ENCODE data around the gene LIN52. TPM values are rescaled to one million over a fixed set of nuclear protein-coding genes. Genes with fewer than 3 reads are reported as not detected.

The LIN52 gene
- total RNA-seq, 1 experiment from 2014 or later, result 10.6 TPM

DNA sequence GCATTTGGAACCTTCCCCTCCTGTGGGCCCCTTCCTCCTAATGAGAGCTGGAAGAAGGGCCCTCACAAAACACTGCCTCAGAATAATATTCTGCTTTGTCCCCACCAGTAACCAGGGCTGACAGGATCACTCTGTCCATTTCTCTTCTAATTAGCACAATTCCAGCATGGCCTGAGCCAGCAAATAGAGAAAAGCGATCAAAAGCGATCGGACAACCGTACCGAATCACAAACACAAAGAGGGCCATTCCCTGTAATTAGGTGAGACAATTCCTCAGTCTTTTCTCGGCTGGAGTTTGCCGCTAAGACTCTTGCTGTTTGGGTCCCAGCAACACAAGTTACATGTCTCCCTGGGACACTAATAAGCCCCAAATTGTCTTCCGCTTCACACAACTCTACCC is 118.9 kb downstream of the LIN52 start (continued):
- TF ChIP-seq, protein P1, sequence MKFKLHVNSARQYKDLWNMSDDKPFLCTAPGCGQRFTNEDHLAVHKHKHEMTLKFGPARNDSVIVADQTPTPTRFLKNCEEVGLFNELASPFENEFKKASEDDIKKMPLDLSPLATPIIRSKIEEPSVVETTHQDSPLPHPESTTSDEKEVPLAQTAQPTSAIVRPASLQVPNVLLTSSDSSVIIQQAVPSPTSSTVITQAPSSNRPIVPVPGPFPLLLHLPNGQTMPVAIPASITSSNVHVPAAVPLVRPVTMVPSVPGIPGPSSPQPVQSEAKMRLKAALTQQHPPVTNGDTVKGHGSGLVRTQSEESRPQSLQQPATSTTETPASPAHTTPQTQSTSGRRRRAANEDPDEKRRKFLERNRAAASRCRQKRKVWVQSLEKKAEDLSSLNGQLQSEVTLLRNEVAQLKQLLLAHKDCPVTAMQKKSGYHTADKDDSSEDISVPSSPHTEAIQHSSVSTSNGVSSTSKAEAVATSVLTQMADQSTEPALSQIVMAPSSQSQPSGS (CRISPR knock-in tag; IDR thresholded peaks at IDR 0.05; ENCODE audit: borderline replicate concordance, low read depth), result no peak
- TF ChIP-seq, protein P2, sequence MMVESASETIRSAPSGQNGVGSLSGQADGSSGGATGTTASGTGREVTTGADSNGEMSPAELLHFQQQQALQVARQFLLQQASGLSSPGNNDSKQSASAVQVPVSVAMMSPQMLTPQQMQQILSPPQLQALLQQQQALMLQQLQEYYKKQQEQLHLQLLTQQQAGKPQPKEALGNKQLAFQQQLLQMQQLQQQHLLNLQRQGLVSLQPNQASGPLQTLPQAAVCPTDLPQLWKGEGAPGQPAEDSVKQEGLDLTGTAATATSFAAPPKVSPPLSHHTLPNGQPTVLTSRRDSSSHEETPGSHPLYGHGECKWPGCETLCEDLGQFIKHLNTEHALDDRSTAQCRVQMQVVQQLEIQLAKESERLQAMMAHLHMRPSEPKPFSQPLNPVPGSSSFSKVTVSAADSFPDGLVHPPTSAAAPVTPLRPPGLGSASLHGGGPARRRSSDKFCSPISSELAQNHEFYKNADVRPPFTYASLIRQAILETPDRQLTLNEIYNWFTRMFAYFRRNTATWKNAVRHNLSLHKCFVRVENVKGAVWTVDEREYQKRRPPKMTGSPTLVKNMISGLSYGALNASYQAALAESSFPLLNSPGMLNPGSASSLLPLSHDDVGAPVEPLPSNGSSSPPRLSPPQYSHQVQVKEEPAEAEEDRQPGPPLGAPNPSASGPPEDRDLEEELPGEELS (CRISPR knock-in tag; IDR thresholded peaks at IDR 0.05), result no peak

DNA sequence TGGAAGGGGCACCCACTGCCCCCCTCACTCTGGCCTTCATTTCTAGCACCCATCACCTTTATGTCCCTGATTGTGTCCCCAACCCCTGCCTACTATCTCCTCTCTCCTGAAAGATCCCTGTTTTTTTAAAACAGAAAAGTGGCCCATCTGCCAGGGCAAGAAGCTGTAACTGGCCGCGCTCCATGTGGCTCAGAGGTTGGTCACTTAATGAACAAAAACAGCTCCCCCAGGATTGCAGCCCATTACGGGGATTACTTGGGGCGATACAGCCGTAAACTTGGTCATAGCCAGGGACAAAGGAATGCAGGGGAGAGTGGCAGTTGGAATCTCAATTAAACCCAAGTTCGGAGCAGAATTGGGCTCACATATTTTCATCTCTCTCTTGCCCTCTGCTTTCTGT is 119.7 kb downstream of the LIN52 start:
- POLR2A ChIA-PET, result no interaction called here
- peak overlapping the region; percentile 22; the same call in 1 of the 2 replicates for H3K27ac Mint-ChIP-seq
- H3K4me1 Mint-ChIP-seq, result no peaks in the 10 kb centered on the region
- H3K27me3 Mint-ChIP-seq (ENCODE audit: low read depth), result no peaks in the 10 kb centered on the region
- H3K9me3 Mint-ChIP-seq, result no peaks in the 10 kb centered on the region
- no peak overlapping the region for H3K4me3 Mint-ChIP-seq
- ATAC-seq (no peak), DNase-seq (ENCODE audit: low spot score) (no peak)
- CTCF ChIA-PET, result interaction anchor here (1.5 to 2.0 kb wide), 3 partner anchors 47 to 90 kb away, joined by 4 to 7 read pairs (median 6); no protein-coding TSS in a partner anchor
- no peak for TF ChIP-seq GRHL2 (CRISPR knock-in tag; IDR thresholded peaks at IDR 0.05; ENCODE audit: insufficient replicate concordance, severe bottlenecking)
- TF ChIP-seq ESRRA (CRISPR knock-in tag; IDR thresholded peaks at IDR 0.05; ENCODE audit: borderline replicate concordance), result no peak
- no peak for TF ChIP-seq JUN (CRISPR knock-in tag; IDR thresholded peaks at IDR 0.05)
- TF ChIP-seq, protein P3, sequence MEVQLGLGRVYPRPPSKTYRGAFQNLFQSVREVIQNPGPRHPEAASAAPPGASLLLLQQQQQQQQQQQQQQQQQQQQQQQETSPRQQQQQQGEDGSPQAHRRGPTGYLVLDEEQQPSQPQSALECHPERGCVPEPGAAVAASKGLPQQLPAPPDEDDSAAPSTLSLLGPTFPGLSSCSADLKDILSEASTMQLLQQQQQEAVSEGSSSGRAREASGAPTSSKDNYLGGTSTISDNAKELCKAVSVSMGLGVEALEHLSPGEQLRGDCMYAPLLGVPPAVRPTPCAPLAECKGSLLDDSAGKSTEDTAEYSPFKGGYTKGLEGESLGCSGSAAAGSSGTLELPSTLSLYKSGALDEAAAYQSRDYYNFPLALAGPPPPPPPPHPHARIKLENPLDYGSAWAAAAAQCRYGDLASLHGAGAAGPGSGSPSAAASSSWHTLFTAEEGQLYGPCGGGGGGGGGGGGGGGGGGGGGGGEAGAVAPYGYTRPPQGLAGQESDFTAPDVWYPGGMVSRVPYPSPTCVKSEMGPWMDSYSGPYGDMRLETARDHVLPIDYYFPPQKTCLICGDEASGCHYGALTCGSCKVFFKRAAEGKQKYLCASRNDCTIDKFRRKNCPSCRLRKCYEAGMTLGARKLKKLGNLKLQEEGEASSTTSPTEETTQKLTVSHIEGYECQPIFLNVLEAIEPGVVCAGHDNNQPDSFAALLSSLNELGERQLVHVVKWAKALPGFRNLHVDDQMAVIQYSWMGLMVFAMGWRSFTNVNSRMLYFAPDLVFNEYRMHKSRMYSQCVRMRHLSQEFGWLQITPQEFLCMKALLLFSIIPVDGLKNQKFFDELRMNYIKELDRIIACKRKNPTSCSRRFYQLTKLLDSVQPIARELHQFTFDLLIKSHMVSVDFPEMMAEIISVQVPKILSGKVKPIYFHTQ (CRISPR knock-in tag; IDR thresholded peaks at IDR 0.05), result no peak
- TF ChIP-seq, protein P4, sequence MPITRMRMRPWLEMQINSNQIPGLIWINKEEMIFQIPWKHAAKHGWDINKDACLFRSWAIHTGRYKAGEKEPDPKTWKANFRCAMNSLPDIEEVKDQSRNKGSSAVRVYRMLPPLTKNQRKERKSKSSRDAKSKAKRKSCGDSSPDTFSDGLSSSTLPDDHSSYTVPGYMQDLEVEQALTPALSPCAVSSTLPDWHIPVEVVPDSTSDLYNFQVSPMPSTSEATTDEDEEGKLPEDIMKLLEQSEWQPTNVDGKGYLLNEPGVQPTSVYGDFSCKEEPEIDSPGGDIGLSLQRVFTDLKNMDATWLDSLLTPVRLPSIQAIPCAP (CRISPR knock-in tag; IDR thresholded peaks at IDR 0.05), result no peak
- TF ChIP-seq, protein P5, sequence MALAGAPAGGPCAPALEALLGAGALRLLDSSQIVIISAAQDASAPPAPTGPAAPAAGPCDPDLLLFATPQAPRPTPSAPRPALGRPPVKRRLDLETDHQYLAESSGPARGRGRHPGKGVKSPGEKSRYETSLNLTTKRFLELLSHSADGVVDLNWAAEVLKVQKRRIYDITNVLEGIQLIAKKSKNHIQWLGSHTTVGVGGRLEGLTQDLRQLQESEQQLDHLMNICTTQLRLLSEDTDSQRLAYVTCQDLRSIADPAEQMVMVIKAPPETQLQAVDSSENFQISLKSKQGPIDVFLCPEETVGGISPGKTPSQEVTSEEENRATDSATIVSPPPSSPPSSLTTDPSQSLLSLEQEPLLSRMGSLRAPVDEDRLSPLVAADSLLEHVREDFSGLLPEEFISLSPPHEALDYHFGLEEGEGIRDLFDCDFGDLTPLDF (CRISPR knock-in tag; IDR thresholded peaks at IDR 0.05), result no peak
- TF ChIP-seq, protein P6, sequence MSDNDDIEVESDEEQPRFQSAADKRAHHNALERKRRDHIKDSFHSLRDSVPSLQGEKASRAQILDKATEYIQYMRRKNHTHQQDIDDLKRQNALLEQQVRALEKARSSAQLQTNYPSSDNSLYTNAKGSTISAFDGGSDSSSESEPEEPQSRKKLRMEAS (CRISPR knock-in tag; IDR thresholded peaks at IDR 0.05), result no peak
- no peak for TF ChIP-seq ZNF121 (CRISPR knock-in tag; IDR thresholded peaks at IDR 0.05)
- TF ChIP-seq, protein P7, sequence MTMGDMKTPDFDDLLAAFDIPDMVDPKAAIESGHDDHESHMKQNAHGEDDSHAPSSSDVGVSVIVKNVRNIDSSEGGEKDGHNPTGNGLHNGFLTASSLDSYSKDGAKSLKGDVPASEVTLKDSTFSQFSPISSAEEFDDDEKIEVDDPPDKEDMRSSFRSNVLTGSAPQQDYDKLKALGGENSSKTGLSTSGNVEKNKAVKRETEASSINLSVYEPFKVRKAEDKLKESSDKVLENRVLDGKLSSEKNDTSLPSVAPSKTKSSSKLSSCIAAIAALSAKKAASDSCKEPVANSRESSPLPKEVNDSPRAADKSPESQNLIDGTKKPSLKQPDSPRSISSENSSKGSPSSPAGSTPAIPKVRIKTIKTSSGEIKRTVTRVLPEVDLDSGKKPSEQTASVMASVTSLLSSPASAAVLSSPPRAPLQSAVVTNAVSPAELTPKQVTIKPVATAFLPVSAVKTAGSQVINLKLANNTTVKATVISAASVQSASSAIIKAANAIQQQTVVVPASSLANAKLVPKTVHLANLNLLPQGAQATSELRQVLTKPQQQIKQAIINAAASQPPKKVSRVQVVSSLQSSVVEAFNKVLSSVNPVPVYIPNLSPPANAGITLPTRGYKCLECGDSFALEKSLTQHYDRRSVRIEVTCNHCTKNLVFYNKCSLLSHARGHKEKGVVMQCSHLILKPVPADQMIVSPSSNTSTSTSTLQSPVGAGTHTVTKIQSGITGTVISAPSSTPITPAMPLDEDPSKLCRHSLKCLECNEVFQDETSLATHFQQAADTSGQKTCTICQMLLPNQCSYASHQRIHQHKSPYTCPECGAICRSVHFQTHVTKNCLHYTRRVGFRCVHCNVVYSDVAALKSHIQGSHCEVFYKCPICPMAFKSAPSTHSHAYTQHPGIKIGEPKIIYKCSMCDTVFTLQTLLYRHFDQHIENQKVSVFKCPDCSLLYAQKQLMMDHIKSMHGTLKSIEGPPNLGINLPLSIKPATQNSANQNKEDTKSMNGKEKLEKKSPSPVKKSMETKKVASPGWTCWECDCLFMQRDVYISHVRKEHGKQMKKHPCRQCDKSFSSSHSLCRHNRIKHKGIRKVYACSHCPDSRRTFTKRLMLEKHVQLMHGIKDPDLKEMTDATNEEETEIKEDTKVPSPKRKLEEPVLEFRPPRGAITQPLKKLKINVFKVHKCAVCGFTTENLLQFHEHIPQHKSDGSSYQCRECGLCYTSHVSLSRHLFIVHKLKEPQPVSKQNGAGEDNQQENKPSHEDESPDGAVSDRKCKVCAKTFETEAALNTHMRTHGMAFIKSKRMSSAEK (CRISPR knock-in tag; IDR thresholded peaks at IDR 0.05; ENCODE audit: borderline replicate concordance), result no peak
- no peak for TF ChIP-seq HMGA2 (CRISPR knock-in tag; IDR thresholded peaks at IDR 0.05)
- TF ChIP-seq ZNF396 (CRISPR knock-in tag; IDR thresholded peaks at IDR 0.05; ENCODE audit: borderline replicate concordance), result no peak
- H3K36me3 Mint-ChIP-seq, result no peaks in the 10 kb centered on the region
